Fibroblast of villous mesenchyme (primary cell): Measurements from ENCODE around the gene TRIOBP. TPM values are rescaled to one million over a fixed set of nuclear protein-coding genes. Genes with fewer than 3 reads are reported as not detected.

ENCODE experiments used
- DNase-seq: peaks from one replicate; pipeline ENCODE4 v3.0.0-alpha.2; 2010; ENCODE audit warnings: low read depth
- H3K4me3 ChIP-seq: 2 replicates; pipeline ENCODE4 v1.5.1; 2011; ENCODE audit warnings: low read depth, mild to moderate bottlenecking, low read length
- CTCF ChIP-seq: IDR thresholded peaks from 2 replicates; pipeline ENCODE4 v1.5.1; 2012; ENCODE audit warnings: low read depth, mild to moderate bottlenecking, low read length; ENCODE audit not compliant: insufficient read depth
- total RNA-seq: library from RNA; depleted of rRNA; stranded (reverse); fragments of >200 nt; gene quantifications from 2 replicates; pipeline ENCODE4 v1.2.3, GENCODE V29; 2012

The TRIOBP gene
- total RNA-seq, 1 donor = 121 TPM

GRCh38 chr22:37781434-37782059 lies 84.7 kb downstream of the TRIOBP start:
- TF ChIP-seq CTCF = peak; percentile 40
- no peak overlapping the region for H3K4me3 ChIP-seq

GRCh38 chr22:37782340-37783168 lies 85.7 kb downstream of the TRIOBP start:
- no peak overlapping the region for H3K4me3 ChIP-seq
- peak; percentile 23 for TF ChIP-seq CTCF
- DNase-seq = peak; percentile 74

More at GRCh38 chr22:37781434-37782059, 84.7 kb downstream of the TRIOBP start:
- no peak for DNase-seq

- no peak for TF ChIP-seq CTCF
- no peak for DNase-seq
- no peak overlapping the region for H3K4me3 ChIP-seq
These were observed 88.1 kb downstream of the TRIOBP start for GRCh38 chr22:37784829-37785495.

GRCh38 chr22:37790234-37790633 lies 93.4 kb downstream of the TRIOBP start:
- no peak for DNase-seq
- no peak for TF ChIP-seq CTCF
- H3K4me3 ChIP-seq = no peak overlapping the region

GRCh38 chr22:37792494-37792893 lies 95.6 kb downstream of the TRIOBP start:
- H3K4me3 ChIP-seq = no peak overlapping the region
- no peak for TF ChIP-seq CTCF
- DNase-seq = no peak

- H3K4me3 ChIP-seq = no peak overlapping the region
- DNase-seq = no peak
- no peak for TF ChIP-seq CTCF
These were observed 97.5 kb downstream of the TRIOBP start for GRCh38 chr22:37794376-37794775.
